Measurements from ENCODE around the gene TRPV6.

Gene TRPV6

DNA sequence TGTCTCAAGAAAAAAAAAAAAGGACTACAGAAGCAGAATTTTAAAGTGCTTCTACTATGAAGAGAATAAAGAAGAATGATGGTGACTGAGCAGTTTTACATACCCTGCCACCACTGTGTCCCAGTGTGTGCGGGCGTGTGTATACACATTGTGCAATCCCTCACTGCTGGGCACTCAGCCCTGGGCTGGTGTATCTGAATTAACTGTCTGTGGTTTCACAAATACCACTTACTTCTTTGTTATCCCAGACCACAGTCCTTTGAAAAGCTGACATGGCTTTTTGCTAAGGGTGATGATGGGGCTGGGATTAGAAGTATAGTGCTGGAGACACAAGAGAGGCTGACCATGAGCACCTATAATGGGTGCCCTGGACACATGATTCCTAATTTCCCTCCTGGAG is 21.1 kb upstream of the TRPV6 start:
- no peak for DNase-seq

DNA sequence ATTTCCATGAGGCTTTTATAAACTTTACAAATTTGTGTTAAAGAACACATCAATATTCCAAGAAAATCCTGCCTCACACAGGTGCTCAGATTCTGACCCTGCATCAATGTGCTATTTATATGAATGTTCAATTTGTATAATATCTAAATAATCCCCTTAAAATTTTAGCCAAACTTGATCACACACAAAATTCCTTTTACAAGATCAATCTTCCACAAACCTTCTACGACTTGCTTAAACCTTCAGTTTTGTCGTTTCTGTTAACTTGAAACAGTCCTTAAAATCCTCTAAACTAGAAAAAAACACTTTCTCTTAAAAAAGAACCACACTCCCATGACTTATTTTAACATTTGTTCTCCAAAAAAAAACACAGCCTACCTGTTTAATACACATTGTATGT is 20.2 kb upstream of the TRPV6 start:
- no peak for DNase-seq

DNA sequence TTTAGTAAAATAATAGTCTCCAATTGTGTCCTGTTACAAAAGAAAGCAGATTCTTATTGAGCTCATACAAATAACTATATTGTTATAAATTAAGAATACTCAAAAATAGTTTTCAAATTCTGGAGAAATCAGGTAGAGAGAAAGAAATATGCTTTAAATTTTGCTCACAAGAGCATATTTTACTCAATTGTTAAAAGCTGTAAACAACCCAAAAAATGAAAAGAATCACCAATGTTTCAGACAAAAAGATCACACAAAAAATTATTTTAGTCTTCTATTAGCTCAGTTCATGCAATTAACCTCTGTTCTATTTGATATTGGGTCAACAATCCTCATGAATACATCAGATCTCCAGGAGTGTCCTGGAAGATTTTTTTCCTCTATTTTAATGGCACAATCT is 18.6 kb upstream of the TRPV6 start:
- DNase-seq, result no peak

DNA sequence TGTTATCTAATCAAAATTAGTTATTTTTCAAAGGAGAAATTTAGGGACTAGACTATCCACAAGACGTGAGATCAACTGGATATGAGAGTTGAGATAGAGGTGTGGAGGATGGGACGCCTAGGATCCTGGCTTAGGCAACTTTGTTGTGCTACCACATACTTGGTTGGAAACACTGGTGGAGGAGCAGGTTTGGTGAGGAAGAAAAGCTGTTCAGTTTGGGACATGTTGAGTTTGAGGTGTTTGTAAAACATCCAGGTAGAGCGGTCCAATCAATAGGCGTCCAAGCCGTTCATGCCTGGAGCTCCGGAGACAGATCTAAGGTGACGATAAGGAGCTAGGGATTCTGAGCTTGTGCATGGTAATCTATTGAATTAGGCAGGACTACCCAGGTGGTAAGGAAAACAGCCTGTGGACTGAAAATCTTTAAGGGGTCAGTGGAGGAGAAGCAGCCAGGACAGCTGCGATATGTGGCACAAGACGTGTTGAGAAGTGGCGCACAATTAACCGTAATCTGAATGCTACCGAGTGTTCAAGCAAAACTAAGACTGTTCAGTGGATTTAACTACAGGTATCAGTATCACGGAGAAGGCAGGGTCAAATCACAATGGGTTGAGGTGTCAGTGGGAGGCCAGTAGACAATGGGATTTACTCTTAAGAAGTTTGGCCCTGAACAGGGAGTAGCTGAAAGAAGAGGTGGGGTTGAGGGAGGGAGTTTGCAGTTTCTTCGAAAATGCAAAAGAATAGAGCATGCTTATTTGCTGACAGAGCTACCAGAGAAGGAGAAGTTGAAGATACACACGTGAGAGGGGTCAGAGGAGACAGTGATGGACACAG is 16.1 kb upstream of the TRPV6 start:
- DNase-seq, result no peak

DNA sequence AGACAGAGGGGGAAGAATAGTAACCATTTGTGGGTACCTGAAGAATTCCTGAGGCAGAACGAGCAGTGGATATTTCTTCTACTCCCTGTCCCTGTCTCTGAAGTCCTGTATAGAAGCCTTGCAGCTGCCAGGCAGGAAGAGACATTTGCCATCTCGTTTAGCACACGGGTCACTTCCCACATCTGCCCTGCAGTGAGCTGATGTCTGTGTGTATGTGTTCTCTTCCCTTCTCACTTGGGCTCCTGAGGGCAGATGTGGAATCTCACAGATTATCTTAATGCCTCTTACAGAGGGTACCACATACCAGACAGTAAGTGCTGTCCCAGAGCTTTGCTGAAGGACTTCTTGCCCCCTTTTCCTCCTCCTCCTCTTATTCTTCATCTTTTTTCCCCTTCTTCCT is 14.1 kb upstream of the TRPV6 start:
- no peak for DNase-seq

DNA sequence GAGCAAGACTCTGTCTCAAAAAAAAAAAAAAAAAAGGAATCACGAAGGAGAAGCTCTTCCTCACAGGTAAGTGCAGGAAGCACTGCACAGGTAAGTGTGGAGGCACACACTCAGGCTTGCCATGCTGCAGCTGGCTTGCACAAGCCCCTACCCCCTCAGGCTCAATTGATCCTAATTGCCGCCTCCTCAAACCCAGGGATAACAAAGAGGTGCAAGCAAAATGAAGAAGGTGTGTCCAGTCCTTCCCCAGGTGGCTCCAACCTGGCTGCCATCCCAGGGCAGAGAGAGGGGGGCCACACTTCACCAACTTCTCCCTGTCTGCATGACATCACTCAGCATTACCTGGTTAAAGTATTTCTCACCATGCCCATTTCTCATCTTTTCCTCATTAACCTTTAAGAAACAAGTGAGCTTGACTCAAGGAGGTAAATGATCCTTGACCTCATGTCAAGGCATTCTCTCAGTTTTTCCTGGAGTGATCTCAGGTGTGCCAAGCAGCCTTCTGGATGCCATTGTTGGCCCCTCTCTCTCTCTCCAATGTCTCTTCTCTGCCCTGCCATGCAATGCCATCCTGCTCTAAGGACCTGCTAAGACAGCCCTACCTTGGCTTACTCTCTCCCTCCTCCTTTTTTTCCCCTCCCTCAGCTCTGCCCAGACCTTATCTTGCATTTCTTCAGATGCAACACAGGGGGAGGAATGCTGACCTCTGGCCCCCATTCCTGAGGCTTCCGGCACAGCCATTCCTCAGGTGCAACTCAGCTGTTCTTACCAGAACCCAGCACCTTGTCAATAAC is 13.0 kb upstream of the TRPV6 start:
- DNase-seq, result no peak

DNA sequence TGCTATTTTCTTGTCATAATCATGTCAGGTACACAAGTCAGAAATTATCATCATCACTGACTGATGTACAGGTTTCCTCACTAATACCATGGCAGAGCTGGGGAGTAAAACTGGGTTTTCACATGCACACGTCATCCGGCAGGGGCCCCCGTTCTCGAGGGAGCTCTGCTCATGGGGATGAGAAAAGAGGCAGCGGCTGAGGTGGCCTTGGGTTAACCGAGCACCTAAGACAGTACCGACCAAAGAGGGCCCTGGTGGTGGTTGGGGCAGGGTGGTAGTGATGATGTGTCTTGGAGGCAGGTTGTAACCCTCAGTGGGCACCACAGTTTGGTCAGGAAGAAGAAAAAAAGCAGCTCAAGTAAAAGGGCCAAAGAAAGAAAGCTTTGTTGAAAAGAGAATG is 12.1 kb upstream of the TRPV6 start:
- DNase-seq, result no peak

DNA sequence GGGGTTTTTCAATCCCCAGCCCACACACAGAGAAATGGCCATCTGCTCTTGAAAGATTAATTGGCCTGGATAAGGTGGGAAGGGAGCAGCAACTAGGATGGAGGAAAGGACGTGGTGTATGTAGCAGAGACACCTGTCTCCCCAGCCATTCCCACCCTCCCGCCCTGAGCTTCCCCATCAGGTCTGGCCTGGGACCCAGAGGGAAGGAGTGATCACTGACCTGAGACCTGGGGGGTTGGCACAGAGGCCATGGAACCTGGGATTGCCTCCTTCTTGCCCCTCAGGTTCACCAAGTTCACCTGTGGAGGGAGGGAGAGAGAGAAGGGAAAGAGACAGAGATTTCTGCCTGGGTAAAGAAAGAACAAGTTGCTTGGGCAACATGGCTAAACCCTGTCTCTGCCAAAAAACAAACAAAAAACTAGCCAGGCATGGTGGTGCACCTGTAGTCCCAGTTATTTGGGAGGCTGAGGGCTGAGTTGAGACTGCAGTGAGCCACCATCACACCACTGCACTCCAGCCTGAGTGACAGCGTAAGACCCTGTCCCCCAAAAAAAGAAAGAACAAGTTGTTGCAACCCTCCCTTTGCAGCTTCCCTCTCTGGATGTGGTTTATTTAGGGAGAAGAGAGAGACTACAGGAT is 11.3 kb upstream of the TRPV6 start:
- DNase-seq, result no peak

DNA sequence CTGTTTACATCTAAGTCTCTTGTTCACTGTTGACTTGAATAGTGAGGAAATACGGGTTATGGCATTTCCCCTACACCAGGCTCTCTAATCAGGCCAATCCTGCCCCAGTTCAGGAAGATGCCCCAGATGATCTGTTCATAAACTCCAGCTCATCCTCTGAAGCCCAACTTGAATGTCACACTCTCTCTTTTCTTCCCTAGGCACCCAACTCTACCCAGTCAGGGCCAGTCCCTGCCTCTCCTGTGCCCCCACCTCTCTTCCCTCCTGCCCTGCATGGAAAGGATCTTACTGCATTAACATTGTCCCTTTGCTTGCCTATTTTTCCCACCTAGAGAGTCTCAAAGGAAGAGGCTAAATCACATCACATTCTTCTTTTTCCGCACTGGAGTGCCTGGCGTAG is 10.6 kb upstream of the TRPV6 start:
- DNase-seq, result no peak

DNA sequence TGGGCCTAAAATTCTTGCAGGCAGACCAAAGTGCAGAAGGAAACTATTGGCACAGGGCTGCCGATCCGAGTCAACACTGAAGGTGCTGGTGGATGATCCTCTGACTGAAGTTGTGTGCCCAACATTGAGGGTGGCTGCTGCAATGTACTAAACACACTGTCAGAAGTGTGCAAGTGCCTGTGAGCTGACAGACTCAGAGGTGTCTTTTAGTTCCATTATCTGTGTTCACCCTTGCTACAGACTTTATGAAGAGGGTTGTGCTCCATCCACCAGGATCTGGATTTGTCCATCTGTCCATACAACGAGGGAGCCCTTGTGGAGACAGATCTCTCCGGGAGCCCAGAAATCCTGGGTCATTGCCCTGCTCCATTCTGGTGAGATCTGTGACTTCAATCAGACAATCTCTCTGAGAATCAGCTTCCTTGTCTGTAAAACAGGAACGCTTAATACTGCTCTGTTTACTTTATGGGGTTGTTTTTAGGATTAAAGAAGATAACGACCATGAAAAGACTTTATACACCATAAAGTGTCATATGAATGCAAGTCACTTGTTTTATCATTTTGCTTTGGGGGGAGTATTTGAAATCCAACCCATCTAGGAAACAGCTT is 9.5 kb upstream of the TRPV6 start:
- no peak for DNase-seq

DNA sequence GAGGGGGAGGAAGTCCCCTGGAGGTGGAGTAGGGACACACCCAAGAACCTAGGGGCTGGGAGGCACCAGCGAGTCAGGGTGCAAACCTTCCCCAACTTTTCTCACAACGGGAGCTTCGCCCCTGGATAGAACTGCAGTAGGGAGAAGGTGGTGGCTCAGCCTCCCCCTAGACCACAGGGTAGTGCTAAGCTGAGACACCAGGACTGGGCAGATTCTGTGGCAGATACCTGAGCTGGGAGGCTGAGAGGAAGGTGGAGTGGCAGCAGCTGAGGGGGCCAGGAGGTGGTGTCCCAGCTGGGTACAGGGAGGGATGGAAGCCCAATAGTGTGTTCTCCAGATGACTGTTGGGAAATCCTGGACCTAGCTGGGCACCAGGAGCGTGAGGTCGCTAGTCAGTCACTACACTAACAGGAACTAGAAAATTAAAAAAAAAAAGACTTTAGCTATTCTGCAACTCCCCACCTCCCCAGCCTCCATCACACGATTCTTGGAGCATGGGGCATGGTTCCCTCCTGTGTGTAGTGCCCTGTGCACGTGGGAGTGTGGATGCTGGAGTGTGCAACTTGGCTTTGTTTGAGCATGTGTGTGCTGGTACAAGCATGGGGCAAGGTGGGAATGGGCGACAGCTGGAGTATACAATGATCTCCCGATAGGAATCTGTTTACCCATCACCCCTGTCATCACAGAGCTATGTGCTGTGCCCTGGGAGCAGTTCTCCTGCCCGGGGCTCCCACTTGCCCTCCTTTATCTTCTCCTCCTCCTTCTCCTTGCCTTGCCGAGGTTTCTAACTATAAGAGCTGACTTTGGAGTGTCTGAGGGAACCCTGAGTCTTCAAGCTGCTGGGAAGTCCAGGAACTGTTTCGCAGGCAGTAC is 8.8 kb upstream of the TRPV6 start:
- no peak for DNase-seq

DNA sequence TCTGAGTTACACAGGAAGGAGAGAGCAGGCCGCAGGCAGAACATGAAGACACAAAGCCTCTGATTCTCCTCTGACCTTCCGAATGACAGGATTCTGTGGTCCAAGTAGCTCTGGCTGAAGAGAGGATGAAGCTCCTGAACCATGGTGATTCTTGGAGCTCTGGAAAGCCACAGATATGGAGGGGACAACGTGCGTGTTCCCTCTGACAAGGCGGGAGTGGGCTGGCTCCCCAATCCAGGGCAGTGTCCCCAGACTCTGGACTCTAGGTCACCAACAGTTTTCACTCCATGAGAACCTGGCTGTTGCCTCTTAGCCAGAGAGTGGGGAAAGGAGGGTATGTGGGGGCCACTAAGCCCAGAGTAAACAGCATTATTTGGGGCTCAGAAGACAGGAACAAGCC is 7.4 kb upstream of the TRPV6 start:
- DNase-seq, result no peak

DNA sequence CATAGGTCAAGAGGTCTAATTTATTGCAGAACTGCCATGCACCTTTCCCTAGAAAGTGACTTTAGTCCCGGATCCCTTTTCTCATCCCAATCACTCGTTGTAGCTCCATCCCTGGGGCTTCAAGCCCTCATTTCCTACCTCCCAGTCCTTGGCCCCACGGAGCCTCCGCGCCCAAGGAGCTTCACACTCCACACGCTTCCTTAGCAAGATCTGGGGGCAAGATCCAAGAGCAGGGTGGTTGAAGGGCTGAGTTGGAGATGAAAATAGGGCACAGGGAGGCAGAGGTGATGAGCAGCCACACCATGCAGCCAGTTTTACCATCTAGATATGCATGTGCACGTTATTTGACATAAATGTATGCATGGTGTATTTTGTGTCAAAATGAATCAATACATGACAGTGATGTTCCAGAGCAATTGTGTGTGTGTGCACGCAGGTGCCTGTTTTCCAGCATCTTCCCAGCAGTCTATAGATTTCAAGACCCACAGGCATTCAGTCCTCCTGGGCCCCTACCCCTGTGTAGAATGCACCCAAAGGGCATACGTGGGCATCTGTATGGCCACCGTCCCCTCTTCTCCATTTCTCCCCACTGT is 6.0 kb upstream of the TRPV6 start:
- DNase-seq, result no peak

DNA sequence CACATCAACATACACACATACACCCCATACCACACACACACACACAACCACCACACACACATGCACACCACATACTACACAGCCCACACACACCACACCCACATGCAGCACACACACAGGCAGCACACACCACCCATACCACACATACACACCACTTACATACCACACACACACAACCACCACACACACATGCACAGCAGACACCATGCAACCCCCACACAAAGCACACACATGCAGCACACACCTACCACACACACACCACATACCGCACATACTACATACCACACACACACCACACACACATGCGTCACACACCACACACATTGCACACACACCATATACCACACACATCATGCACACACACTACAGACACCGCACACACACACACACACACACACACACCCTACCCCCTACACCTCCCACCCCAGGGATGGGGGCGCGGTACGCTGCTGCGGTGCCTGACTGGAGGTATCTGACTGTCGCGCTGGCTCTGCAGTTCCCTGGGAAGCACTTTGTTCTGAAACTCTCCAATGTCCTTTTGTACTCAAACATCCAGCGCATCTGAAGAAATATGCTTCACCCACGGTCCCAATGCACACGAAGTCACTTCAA is 5.4 kb upstream of the TRPV6 start:
- no peak for DNase-seq

DNA sequence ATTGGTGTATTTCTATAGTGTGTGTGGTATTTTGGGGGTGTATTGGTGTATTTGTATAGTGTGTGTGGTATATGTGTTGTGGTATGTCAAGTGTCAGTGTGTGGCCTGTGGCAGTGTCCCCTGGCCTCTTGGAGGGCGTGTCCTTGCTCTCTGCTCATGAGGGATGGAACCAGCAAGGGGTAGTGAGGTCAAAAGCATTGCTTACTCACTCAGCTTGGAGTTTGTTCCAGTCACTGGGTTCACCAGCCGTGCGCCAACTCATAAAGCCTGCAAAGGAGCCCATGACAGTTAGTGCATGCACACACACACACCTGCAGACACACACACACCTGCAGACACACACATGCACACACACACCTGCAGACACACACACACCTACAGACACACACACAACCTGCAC is 4.3 kb upstream of the TRPV6 start:
- DNase-seq, result no peak

DNA sequence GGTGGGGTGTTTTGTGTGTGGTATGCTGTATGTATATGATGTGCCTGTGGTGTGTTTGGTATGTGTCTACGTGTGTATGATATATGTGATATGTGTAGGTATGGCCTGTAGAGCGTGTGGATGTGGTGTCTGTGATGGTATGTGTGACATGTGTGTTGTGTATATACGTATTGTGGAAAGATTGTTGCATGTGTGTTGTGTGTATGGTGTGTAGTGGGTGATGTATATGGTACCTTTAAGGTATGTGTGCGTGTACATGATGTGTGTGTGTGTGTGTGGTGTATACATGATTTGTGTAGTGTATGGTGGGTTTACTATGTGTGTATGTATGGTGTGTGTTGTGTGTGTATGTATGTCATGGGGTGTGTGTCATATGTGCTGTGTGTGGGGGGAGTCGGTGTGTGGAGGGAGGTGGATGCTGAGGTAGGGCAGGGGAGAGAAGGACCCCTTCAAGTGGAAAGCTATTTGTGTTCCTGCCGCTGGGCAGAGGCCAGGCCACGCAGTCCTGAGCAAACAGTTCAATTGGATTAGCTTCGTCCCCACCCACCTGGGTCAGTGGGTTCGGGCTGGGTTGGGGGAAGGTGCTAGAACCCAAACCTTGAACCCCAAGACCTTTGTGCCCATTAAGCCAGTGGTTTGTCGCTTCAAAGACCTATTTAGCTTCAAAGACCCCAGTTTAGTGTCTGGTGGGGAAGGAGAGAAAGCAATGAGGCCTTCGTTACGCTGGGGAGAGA is 1.9 kb upstream of the TRPV6 start:
- DNase-seq, result no peak

DNA sequence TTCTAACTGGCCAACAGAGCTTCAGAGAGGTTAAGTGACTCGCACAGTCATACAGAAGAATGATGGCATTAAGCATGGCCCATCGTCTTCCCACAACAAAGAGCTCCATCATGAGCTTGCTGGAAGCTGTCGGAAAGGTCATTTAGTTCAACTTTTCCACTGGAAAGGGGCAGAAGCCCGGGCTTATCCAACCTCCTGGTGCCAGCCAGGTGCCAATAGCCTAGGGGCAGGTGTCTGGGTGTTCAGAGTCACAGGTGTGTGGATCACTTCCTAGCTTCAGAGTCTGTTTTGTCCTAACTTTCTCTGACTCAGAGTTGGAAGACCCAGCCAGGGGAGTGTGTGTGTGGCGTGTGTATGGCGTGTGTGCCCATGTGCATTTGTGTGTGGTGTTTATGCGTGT is 1.3 kb upstream of the TRPV6 start:
- no peak for DNase-seq

DNA sequence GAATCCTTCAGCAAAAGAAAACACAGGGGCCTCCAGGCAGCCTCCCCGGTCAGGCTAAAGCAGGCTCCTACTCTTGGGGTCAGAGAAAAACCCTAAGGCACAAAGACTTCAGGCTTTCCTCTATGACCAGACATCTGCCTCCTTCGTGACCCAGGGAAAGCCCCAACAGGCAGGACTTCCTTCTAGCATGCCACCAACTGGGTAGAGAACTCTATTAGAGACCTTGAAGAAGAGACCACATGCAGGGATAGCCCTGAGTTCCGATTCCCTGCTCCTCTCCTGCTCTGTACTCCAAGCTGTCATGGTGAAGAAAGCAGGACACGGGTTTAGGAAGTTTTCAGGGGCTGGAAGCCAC is 1.3 kb downstream of the TRPV6 start:
- no peak for DNase-seq

DNA sequence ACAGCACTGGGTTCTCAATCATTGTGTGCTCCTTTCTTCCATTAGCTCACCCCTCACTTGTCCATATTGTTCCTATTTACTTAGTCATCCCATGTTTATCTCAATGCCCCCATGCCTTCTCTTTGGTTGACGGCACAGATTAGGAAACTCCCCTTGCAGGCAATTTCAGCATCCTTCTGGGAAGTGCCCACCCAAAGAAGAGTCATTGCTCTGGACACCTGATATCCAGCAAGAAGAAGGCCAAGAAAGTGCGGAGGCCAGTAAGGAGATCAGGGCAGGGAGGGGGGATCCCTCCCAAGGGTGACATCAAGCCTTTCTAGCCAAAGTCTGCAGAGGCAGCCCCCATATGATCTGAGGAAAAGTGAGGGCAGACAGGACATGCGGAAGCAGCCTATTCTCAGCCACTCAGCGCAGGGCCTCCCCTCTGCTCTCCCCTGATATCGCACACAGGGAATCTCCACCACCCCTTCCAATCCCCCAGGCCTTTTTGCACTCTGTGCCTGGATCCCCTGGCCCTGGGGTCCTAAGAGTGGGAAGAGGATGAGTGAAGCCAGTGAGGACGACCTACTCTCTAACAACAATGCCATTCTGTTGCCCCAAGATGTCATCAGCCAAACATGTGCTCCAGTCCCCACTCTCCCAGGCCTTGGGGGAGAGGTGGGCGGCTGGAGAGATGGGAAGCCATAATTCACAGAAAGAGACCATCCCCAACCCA is 1.8 kb downstream of the TRPV6 start:
- no peak for DNase-seq

DNA sequence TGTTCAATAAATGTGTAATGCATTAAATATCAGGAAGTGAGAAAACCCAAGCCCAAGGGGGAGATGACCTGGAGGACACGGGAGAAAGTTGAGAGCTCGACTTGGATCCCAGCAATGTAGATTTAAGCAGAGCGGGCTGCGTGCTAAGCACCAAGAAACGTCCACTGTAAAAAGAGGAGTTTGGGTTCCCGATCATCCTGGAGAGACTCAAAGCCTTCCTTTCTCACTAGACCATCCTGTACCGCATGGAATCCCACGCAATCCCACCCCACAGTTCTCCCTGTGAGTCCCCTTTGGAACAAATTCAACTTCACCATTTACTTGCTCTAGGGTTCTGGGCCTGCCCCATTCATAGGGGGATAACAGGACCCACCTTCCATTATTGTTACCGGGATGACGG is 2.4 kb downstream of the TRPV6 start:
- no peak for DNase-seq

DNA sequence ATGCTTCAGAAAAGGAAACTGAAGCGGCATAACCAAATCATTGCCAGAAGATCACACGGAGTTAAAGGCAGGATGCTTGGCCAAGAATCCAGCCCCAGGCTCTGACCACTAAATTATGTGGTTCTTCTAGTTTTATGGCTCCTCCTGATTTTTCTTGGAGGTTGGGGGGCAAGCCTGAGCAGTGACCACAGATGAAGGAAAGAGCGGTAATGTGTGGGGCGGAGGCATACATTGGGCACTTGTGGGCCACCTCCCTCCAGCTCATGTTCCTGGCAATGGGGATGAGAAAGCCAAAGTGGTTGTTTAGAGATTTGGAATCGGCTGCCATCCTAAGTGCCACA is 3.2 kb downstream of the TRPV6 start:
- no peak for DNase-seq

All from KG1 (cell line).